Dermis blood vessel endothelial cell (primary cell): ENCODE data around the gene PMVK. TPM values are rescaled to one million over a fixed set of nuclear protein-coding genes. Genes with fewer than 3 reads are reported as not detected.
A peak's percentile ranks its signal among the peaks of the same experiment; 100 is the strongest.

Experiments used
- DNase-seq: peaks from one replicate; pipeline ENCODE4 v3.0.0; 2010
- total RNA-seq: library from RNA; depleted of rRNA; stranded (reverse); fragments of >200 nt; gene quantifications from 2 replicates; pipeline ENCODE4 v1.2.3, GENCODE V29; 2014

PMVK gene
- total RNA-seq, 1 donor from 2014 or later: 6.5 TPM

GRCh38 chr1:154945962-154946850 is 9.7 kb upstream of the PMVK start:
- DNase-seq: no peak

- DNase-seq: no peak
These were observed 8.8 kb upstream of the PMVK start for GRCh38 chr1:154945160-154945961.

GRCh38 chr1:154944401-154945159 is 8.1 kb upstream of the PMVK start:
- DNase-seq: no peak

- peak; percentile 60 for DNase-seq
These were observed 7.3 kb upstream of the PMVK start for GRCh38 chr1:154943649-154944400.

- DNase-seq: peak; percentile 17
These were observed 5.0 kb upstream of the PMVK start for GRCh38 chr1:154941333-154942013.

GRCh38 chr1:154940651-154941194 is 4.2 kb upstream of the PMVK start:
- no peak for DNase-seq

GRCh38 chr1:154940213-154940560 is 3.7 kb upstream of the PMVK start:
- no peak for DNase-seq

- no peak for DNase-seq
These were observed 2.3 kb upstream of the PMVK start for GRCh38 chr1:154938604-154939399.

- no peak for DNase-seq
These were observed 1.5 kb upstream of the PMVK start for GRCh38 chr1:154937988-154938386.

GRCh38 chr1:154937085-154937987 is 817 bp upstream of the PMVK start:
- peak; percentile 97 for DNase-seq

- DNase-seq: no peak
These were observed 567 bp downstream of the PMVK start for GRCh38 chr1:154935749-154936554.

- DNase-seq: no peak
These were observed 2.1 kb downstream of the PMVK start for GRCh38 chr1:154934358-154934948.

GRCh38 chr1:154931940-154932487 is 4.5 kb downstream of the PMVK start:
- DNase-seq: no peak

GRCh38 chr1:154926201-154926600 is 10.3 kb downstream of the PMVK start:
- DNase-seq: no peak

- DNase-seq: no peak
These were observed 11.0 kb downstream of the PMVK start for GRCh38 chr1:154925335-154926170.

- no peak for DNase-seq
These were observed 12.8 kb downstream of the PMVK start for GRCh38 chr1:154923695-154924094.

- no peak for DNase-seq
These were observed 23.2 kb downstream of the PMVK start for GRCh38 chr1:154913273-154913672.
